HL-60/S4 treated with phorbol 12-myristate 13-acetate at 8.2 ng/mL for 4 days and 3 days (cell line): ENCODE results near the gene RSU1.

Experiments used
- in situ Hi-C: fragments of 300-500 bp; cut with MboI; formaldehyde crosslinking; loops from 2 replicates; pipeline ENCODE4 v1.15.0; 2022; ENCODE audit warnings: low sequenced_read_pairs

RSU1 gene

GRCh38 chr10:16545116-16545736 lies 272.0 kb downstream of the RSU1 start:
- in situ Hi-C loops, result no loop called here

GRCh38 chr10:16544591-16544990 lies 272.6 kb downstream of the RSU1 start:
- in situ Hi-C loops, result no loop called here

GRCh38 chr10:16544099-16544498 lies 273.1 kb downstream of the RSU1 start:
- in situ Hi-C loops, result no loop called here
